Stomach (tissue), 19 donors: ENCODE measurements around the gene RCAN2. TPM values are rescaled to one million over a fixed set of nuclear protein-coding genes. Genes with fewer than 3 reads are reported as not detected.

ENCODE experiments used
- DNase-seq, 2 donors: peaks; one replicate each; pipeline versions ENCODE4 v3.0.0 to v3.0.0-alpha.2; 2013 to 2019
- H3K27ac ChIP-seq, 5 donors: fragments of 200-600 bp in 4 of 5; sonication (generic) in 4 of 5; one replicate each; pipeline ENCODE4 v1.5.1; 2013 to 2019; ENCODE audit warnings: mild to moderate bottlenecking in 1 of 5, moderate library complexity in 1 of 5
- H3K27me3 ChIP-seq, 3 donors: fragments of 200-600 bp; sonication (generic); one replicate each; pipeline ENCODE4 v1.5.1; 2017 to 2019; ENCODE audit warnings: mixed run types in 1 of 3
- H3K36me3 ChIP-seq, 4 donors: fragments of 200-600 bp; sonication (generic); 1 replicate in 3 of 4; 2 replicates in 1 of 4; pipeline ENCODE4 v1.5.1; 2016 to 2019
- H3K4me1 ChIP-seq, 4 donors: fragments of 200-600 bp; sonication (generic); one replicate each; pipeline ENCODE4 v1.5.1; 2016 to 2019
- H3K4me3 ChIP-seq, 4 donors: fragments of 200-600 bp; sonication (generic) in 3 of 4; one replicate each; pipeline ENCODE4 v1.5.1; 2016 to 2019; ENCODE audit warnings: mild to moderate bottlenecking in 1 of 4
- H3K9me3 ChIP-seq, 4 donors: fragments of 200-600 bp; sonication (generic); one replicate each; pipeline ENCODE4 v1.5.1; 2016 to 2019
- EP300 ChIP-seq: sonication (generic); formaldehyde crosslinking; IDR thresholded peaks from one replicate; pipeline ENCODE4 v1.6.1; 2017; ENCODE audit warnings: antibody characterized with exemption
- POLR2A ChIP-seq, 4 donors: fragments of 450-650 bp; IDR thresholded peaks; one replicate each; pipeline ENCODE4 v1.6.1; 2016; ENCODE audit warnings: antibody characterized with exemption in 4 of 4, control low read depth in 2 of 4, mild to moderate bottlenecking in 1 of 4, moderate library complexity in 1 of 4
- POLR2AphosphoS5 ChIP-seq, 3 donors: sonication (generic); formaldehyde crosslinking; IDR thresholded peaks; one replicate each; pipeline ENCODE4 v1.6.1; 2016; ENCODE audit warnings: antibody characterized with exemption in 3 of 3
- WGBS, 5 donors: extraction: QIAGEN DNeasy Blood & Tissue Kit in 3 of 5; methylation state at CpG; one replicate each; pipeline versions ENCODE4 v1.1.5 to v1.1.7; 2013 to 2018; 5-methylcytosine and 5-hydroxymethylcytosine counted together
- intact Hi-C: fragments of 100-400 bp; cut with DNase I; formaldehyde crosslinking; loops from one replicate; pipeline ENCODE4 v1.15.1; 2023; ENCODE audit warnings: low total_unique reads
- long read RNA-seq, 10 donors: transcript quantifications; one replicate each; lab custom pipeline, GENCODE V29; 2026
- polyA plus RNA-seq, 3 donors: library from polyadenylated mRNA; stranded (reverse); fragments of 200-250 nt; gene quantifications; one replicate each; pipeline ENCODE4 v1.2.3, GENCODE V29; 2013
- total RNA-seq, 5 donors: library from RNA; depleted of rRNA; stranded (reverse); fragments of >200 nt; gene quantifications; one replicate each; pipeline versions ENCODE4 v1.1.0 to v1.2.3, GENCODE V29; 2014 to 2016
- TF ChIP-seq, protein P1 (sequence below), 7 experiments: fragments of 450-650 bp in 4 of 7; fragments of 200-600 bp in 3 of 7; sonication (generic) in 3 of 7; IDR thresholded peaks; one replicate each; pipeline ENCODE4 v1.5.1; 2016 to 2019; ENCODE audit warnings: antibody characterized with exemption in 7 of 7, control low read depth in 2 of 7, mild to moderate bottlenecking in 1 of 7
- donor health status: healthy with polysubstance abuse.
- donor health status: Bipolar disorder and iron deficiency.
- donor health status: healthy.

RCAN2 gene
- total RNA-seq (10 to 100 TPM in 4 of 5 donors, 1 to 10 TPM in 1; 7.2 to 69.2 (median 19.1) TPM), polyA plus RNA-seq (10 to 100 TPM; 14.1 to 42.0 (median 23.8) TPM)
- long read RNA-seq, donor 1, partial matches to known transcripts, result 5 of 5 reads
- long read RNA-seq, donor 1, other reads (novel, unspliced or antisense), result 0 of 5 reads
- long read RNA-seq, donor 2, partial matches to known transcripts, result 0 of 1 reads
- long read RNA-seq, donor 2, other reads (novel, unspliced or antisense), result 0 of 1 reads
- long read RNA-seq, donor 3, partial matches to known transcripts, result 5 of 5 reads
- long read RNA-seq, donor 3, other reads (novel, unspliced or antisense), result 0 of 5 reads
- long read RNA-seq, donor 4, result 0 reads
- long read RNA-seq, donor 5, partial matches to known transcripts, result 7 of 7 reads
- long read RNA-seq, donor 5, other reads (novel, unspliced or antisense), result 0 of 7 reads
- long read RNA-seq, donor 6, partial matches to known transcripts, result 7 of 7 reads
- long read RNA-seq, donor 6, other reads (novel, unspliced or antisense), result 0 of 7 reads
- long read RNA-seq, donor 7, partial matches to known transcripts, result 6 of 8 reads
- long read RNA-seq, donor 7, other reads (novel, unspliced or antisense), result 0 of 8 reads
- long read RNA-seq, donor 8, result 0 reads
- long read RNA-seq, donor 9, partial matches to known transcripts, result 6 of 6 reads
- long read RNA-seq, donor 9, other reads (novel, unspliced or antisense), result 0 of 6 reads
- long read RNA-seq, donor 10, partial matches to known transcripts, result 0 of 1 reads
- long read RNA-seq, donor 10, other reads (novel, unspliced or antisense), result 0 of 1 reads

DNA sequence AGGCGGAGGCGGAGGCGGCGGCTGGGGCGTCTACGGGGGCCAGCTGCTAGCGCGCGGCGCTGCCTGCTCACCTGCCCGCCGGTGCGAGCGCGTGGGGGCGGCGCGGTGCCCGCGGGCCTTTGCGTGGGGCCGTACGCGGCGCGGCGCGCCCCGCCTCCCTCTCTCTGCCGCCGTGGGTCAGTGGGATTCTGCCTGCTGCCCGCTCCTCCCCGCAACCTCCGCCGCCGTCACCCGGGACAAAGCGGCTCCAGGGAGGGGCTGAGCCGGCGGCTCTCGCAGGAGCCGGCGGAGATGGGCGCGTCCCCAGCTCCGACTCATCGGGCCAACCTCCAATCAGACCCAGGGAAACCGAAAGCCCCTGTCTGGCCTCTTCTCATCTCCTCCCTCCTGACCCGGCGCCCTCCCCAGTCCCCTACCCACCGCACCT, at the start of gene RCAN2:
RCAN2 (minus strand) TSS at position 249 of the 427 bp plus-strand sequence.
- H3K27me3 ChIP-seq, result peaks cover 0 to 32% (median 3%) of the 10 kb centered on the region in 3 donors
- peak; percentile 59 to 89 for DNase-seq

DNA sequence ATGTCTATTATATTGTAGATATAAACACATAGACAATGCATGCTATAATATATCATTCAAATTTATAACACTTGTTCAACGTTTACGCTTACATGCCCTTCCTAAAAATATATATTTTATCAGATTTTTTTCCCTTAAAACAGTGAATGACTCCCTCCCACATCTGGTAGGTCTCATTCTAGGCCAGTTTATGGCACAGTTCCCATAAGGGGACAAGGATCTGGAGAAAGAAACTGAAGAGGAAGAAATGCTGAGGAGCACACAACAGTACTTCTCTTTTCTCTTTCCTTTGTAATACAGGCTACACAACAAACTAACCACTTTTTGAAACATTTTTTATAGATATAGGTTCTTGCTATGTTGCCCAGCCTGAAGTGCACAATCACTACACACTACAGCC, 48.6 kb upstream of the RCAN2 start:
- H3K9me3 ChIP-seq, result peaks cover 0 to 10% (median 2%) of the 10 kb centered on the region in 4 donors
- H3K27ac ChIP-seq, result no peak overlapping the region
- 76 to 89% (median 83%) methylated on average over 2 of the region's 2 CpGs for WGBS, 5 donors
- no peaks in the 10 kb centered on the region for H3K36me3 ChIP-seq
- no peak overlapping the region for H3K4me3 ChIP-seq
- intact Hi-C loops, result no loop called here
- DNase-seq, result peak in 1 of 2 donors; percentile 23
- no peaks in the 10 kb centered on the region for H3K4me1 ChIP-seq
- H3K27me3 ChIP-seq, result no peaks in the 10 kb centered on the region
- no peak for TF ChIP-seq POLR2A (IDR thresholded peaks at IDR 0.05)
- TF ChIP-seq EP300, result no peak
- no peak for TF ChIP-seq POLR2AphosphoS5 (IDR thresholded peaks at IDR 0.05)
- TF ChIP-seq, protein P1, sequence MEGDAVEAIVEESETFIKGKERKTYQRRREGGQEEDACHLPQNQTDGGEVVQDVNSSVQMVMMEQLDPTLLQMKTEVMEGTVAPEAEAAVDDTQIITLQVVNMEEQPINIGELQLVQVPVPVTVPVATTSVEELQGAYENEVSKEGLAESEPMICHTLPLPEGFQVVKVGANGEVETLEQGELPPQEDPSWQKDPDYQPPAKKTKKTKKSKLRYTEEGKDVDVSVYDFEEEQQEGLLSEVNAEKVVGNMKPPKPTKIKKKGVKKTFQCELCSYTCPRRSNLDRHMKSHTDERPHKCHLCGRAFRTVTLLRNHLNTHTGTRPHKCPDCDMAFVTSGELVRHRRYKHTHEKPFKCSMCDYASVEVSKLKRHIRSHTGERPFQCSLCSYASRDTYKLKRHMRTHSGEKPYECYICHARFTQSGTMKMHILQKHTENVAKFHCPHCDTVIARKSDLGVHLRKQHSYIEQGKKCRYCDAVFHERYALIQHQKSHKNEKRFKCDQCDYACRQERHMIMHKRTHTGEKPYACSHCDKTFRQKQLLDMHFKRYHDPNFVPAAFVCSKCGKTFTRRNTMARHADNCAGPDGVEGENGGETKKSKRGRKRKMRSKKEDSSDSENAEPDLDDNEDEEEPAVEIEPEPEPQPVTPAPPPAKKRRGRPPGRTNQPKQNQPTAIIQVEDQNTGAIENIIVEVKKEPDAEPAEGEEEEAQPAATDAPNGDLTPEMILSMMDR (IDR thresholded peaks at IDR 0.05), result no peak

More for the DNA sequence above, at the start of gene RCAN2:
- Histone ChIP-seq H3K9me3 (no peaks in the 10 kb centered on the region), H3K36me3 (no peaks in the 10 kb centered on the region), H3K4me3 (peak within 1 kb of the TSS; percentile 56 to 80 (median 69)), H3K4me1 (peaks cover 0 to 44% (median 18%) of the 10 kb centered on the region in 4 donors), H3K27ac (peak within 1 kb of the TSS; percentile 70 to 88 (median 86))
- TF ChIP-seq POLR2AphosphoS5 (IDR thresholded peaks at IDR 0.05), result peak in 2 of 3 donors; percentile 18 to 51
- TF ChIP-seq, protein P1 (IDR thresholded peaks at IDR 0.05), result no peak
- intact Hi-C loops, result no loop called here
- WGBS, 5 donors, result 0 to 1% (median 1%) methylated on average over 13 to 51 of the region's 51 CpGs

DNA sequence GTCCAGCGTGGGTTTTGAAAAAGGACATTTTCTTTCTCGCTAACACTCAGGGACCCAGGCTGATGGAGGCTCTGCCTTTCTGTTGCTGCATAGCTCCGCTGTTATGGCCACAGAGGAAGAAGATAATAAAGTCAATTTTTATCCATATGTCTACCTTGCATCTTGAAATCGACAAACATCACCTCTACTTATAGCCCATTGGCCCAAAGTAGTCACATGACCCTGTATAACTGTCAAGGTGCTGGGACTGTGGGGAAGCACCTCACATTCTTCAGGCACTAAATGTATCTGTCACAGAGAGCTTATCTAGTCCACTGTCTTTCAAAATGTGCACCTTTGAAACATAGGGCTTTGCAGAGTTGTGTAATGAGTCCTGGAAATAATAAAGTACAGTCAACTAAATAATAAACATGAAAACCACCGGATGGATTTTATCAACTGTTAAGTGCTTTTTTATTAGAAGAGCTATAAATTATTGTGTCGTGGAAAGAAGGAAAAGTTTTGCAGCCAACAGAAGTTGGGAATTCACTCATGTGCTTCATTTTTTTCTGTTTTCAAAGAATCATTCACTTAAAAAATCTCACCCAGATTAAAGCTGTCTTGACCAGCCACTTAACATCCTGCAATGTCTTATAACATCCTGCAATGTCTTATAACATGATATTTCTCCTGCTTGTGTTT, 47.7 kb upstream of the RCAN2 start:
- TF ChIP-seq POLR2A (IDR thresholded peaks at IDR 0.05) (no peak), POLR2AphosphoS5 (IDR thresholded peaks at IDR 0.05) (no peak), EP300 (no peak)
- TF ChIP-seq, protein P1 (IDR thresholded peaks at IDR 0.05), result no peak
- no peak overlapping the region for H3K4me3 ChIP-seq
- 58 to 75% (median 68%) methylated on average over 6 of the region's 6 CpGs for WGBS, 5 donors
- intact Hi-C loops, result no loop called here
- no peak for DNase-seq
- peaks cover 0 to under 1% (median 0%) of the 10 kb centered on the region in 4 donors for H3K9me3 ChIP-seq
- no peaks in the 10 kb centered on the region for H3K36me3 ChIP-seq
- no peaks in the 10 kb centered on the region for H3K27me3 ChIP-seq
- no peaks in the 10 kb centered on the region for H3K4me1 ChIP-seq
- no peak overlapping the region for H3K27ac ChIP-seq

DNA sequence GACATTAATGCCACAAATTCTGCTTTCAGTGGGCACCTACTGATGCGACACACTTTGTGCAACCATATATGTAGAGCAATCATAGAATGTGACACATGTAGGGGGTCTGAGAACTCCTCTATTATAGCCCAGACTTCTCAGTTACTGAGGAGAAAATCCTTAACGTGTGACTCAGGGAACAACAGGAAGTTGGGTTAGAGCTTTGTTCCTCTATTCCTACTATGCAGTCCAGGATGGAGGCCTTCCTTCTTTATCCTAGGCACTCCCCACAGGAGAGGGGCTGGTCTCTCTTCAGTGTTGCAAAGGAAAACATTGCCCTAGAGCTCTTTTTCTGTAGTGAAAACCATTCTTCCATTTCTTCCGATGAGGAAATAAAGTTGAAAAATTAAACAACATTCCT, 39.6 kb upstream of the RCAN2 start:
- Histone ChIP-seq H3K4me3 (no peak overlapping the region), H3K4me1 (no peaks in the 10 kb centered on the region), H3K9me3 (no peaks in the 10 kb centered on the region), H3K27ac (no peak overlapping the region), H3K27me3 (no peaks in the 10 kb centered on the region), H3K36me3 (no peaks in the 10 kb centered on the region)
- WGBS, 5 donors, result 63 to 71% (median 67%) methylated on average over 3 of the region's 3 CpGs
- intact Hi-C loops, result no loop called here
- DNase-seq, result no peak
- TF ChIP-seq EP300, result no peak
- TF ChIP-seq POLR2AphosphoS5 (IDR thresholded peaks at IDR 0.05), result no peak
- no peak for TF ChIP-seq POLR2A (IDR thresholded peaks at IDR 0.05)
- TF ChIP-seq, protein P1 (IDR thresholded peaks at IDR 0.05), result no peak
